ENCODE data around the gene CACNB2.

DNA sequence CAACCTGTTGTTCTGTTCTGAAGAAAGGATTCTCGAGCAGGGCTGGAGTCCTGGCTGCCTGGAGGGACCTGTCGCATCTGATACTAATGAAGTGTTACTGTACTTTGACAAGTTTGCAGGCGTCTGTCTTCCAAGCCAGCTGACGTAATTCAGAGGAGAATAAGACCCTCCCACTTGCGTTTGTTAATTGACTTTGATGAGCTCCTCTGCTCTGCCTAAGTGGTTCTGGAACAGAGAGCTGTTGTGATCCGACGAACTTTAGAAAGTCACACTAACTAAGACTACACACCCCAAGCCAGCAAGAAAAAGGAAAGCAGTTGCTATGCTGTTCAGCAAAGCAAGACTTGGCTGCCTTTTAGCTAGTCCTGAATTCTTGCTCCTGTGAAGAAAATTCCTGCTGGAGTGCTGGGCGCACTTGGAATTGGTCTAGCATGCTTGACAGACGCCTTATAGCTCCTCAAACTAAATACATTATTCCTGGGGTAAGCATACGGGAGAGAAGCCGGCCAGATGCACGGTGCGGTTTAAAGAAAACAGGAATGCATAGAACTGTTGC lies 200.3 kb downstream of the CACNB2 start:
- no peak for TF ChIP-seq POLR2AphosphoS5 (IDR thresholded peaks at IDR 0.05; ENCODE audit: low read depth)
- TF ChIP-seq, protein P1, sequence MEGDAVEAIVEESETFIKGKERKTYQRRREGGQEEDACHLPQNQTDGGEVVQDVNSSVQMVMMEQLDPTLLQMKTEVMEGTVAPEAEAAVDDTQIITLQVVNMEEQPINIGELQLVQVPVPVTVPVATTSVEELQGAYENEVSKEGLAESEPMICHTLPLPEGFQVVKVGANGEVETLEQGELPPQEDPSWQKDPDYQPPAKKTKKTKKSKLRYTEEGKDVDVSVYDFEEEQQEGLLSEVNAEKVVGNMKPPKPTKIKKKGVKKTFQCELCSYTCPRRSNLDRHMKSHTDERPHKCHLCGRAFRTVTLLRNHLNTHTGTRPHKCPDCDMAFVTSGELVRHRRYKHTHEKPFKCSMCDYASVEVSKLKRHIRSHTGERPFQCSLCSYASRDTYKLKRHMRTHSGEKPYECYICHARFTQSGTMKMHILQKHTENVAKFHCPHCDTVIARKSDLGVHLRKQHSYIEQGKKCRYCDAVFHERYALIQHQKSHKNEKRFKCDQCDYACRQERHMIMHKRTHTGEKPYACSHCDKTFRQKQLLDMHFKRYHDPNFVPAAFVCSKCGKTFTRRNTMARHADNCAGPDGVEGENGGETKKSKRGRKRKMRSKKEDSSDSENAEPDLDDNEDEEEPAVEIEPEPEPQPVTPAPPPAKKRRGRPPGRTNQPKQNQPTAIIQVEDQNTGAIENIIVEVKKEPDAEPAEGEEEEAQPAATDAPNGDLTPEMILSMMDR (IDR thresholded peaks at IDR 0.05; ENCODE audit: insufficient read depth, low read length), result no peak
- no peak for TF ChIP-seq GABPA (IDR thresholded peaks at IDR 0.05; ENCODE audit: low read depth)
- TF ChIP-seq, protein P2, sequence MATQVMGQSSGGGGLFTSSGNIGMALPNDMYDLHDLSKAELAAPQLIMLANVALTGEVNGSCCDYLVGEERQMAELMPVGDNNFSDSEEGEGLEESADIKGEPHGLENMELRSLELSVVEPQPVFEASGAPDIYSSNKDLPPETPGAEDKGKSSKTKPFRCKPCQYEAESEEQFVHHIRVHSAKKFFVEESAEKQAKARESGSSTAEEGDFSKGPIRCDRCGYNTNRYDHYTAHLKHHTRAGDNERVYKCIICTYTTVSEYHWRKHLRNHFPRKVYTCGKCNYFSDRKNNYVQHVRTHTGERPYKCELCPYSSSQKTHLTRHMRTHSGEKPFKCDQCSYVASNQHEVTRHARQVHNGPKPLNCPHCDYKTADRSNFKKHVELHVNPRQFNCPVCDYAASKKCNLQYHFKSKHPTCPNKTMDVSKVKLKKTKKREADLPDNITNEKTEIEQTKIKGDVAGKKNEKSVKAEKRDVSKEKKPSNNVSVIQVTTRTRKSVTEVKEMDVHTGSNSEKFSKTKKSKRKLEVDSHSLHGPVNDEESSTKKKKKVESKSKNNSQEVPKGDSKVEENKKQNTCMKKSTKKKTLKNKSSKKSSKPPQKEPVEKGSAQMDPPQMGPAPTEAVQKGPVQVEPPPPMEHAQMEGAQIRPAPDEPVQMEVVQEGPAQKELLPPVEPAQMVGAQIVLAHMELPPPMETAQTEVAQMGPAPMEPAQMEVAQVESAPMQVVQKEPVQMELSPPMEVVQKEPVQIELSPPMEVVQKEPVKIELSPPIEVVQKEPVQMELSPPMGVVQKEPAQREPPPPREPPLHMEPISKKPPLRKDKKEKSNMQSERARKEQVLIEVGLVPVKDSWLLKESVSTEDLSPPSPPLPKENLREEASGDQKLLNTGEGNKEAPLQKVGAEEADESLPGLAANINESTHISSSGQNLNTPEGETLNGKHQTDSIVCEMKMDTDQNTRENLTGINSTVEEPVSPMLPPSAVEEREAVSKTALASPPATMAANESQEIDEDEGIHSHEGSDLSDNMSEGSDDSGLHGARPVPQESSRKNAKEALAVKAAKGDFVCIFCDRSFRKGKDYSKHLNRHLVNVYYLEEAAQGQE (IDR thresholded peaks at IDR 0.05; ENCODE audit: insufficient replicate concordance, low read depth), result no peak

All from HL-60 (cell line).